GM23338 (cell line): Measurements from ENCODE around the gene CD19. TPM values are rescaled to one million over a fixed set of nuclear protein-coding genes. Genes with fewer than 3 reads are reported as not detected.

ENCODE experiments used
- ATAC-seq: fragments of 200-7000 bp; cut with Tn5 transposase; 3 replicates; pipeline ENCODE4 v1.9.1; 2020
- DNase-seq: peaks from one replicate; pipeline ENCODE4 v3.0.0-alpha.2; 2015; ENCODE audit warnings: low spot score
- H2AFZ ChIP-seq: fragments of 200-600 bp; sonication (generic); 2 replicates; pipeline ENCODE4 v1.8.0; 2016; ENCODE audit warnings: antibody characterized with exemption, mild to moderate bottlenecking, moderate library complexity
- H3F3A ChIP-seq: fragments of 200-600 bp; sonication (generic); replicated peaks from 2 replicates; pipeline ENCODE4 v1.8.0; 2017; ENCODE audit warnings: antibody characterized with exemption, mixed run types, low read depth
- H3K27ac ChIP-seq: fragments of 200-600 bp; sonication (generic); 2 replicates; pipeline ENCODE4 v1.6.1; 2016; ENCODE audit warnings: low read depth
- H3K27me3 ChIP-seq: fragments of 200-600 bp; sonication (generic); 2 replicates; pipeline ENCODE4 v1.8.0; 2016; ENCODE audit warnings: mild to moderate bottlenecking, mixed run types, moderate library complexity; ENCODE audit not compliant: insufficient read depth
- H3K36me3 ChIP-seq: fragments of 200-600 bp; sonication (generic); 2 replicates; pipeline ENCODE4 v1.8.0; 2016; ENCODE audit warnings: mild to moderate bottlenecking; ENCODE audit not compliant: insufficient read depth
- H3K4me1 ChIP-seq: fragments of 200-600 bp; sonication (generic); 2 replicates; pipeline ENCODE4 v1.8.0; 2016; ENCODE audit warnings: mild to moderate bottlenecking, moderate library complexity; ENCODE audit not compliant: insufficient read depth
- H3K4me2 ChIP-seq: fragments of 200-600 bp; sonication (generic); 2 replicates; pipeline ENCODE4 v1.7.1; 2017; ENCODE audit warnings: mixed run types
- H3K4me3 ChIP-seq: fragments of 200-600 bp; sonication (generic); 2 replicates; pipeline ENCODE4 v1.6.1; 2016; ENCODE audit warnings: mixed run types
- H3K79me2 ChIP-seq: fragments of 200-600 bp; sonication (generic); replicated peaks from 2 replicates; pipeline ENCODE4 v1.8.0; 2017; ENCODE audit warnings: mild to moderate bottlenecking; ENCODE audit not compliant: insufficient read depth
- H3K9me2 ChIP-seq: fragments of 200-600 bp; sonication (generic); 2 replicates; pipeline ENCODE4 v1.8.0; 2017; ENCODE audit not compliant: insufficient read depth
- H4K20me1 ChIP-seq: fragments of 200-600 bp; sonication (generic); replicated peaks from 2 replicates; pipeline ENCODE4 v1.8.0; 2017; ENCODE audit warnings: mild to moderate bottlenecking; ENCODE audit not compliant: insufficient read depth
- H3K27ac Mint-ChIP-seq: 2 replicates; pipeline ENCODE4 v1.8.0; 2020; ENCODE audit warnings: inconsistent platforms, mild to moderate bottlenecking, moderate library complexity, mixed read lengths
- H3K27me3 Mint-ChIP-seq: 3 replicates; pipeline ENCODE4 v1.8.0; 2022; ENCODE audit warnings: low read depth, mild to moderate bottlenecking, moderate library complexity, mixed read lengths, inconsistent platforms; ENCODE audit not compliant: insufficient read depth, poor library complexity
- H3K36me3 Mint-ChIP-seq: 3 replicates; pipeline ENCODE4 v1.8.0; 2021; ENCODE audit warnings: low read depth, mild to moderate bottlenecking, inconsistent platforms, moderate library complexity, mixed read lengths
- H3K4me1 Mint-ChIP-seq: 3 replicates; pipeline ENCODE4 v1.8.0; 2020; ENCODE audit warnings: mild to moderate bottlenecking, inconsistent platforms, mixed read lengths
- H3K4me3 Mint-ChIP-seq: 3 replicates; pipeline ENCODE4 v1.8.0; 2021; ENCODE audit warnings: moderate library complexity, mild to moderate bottlenecking, inconsistent platforms, mixed read lengths
- H3K9me3 Mint-ChIP-seq: 3 replicates; pipeline ENCODE4 v1.8.0; 2020; ENCODE audit warnings: moderate library complexity, mild to moderate bottlenecking, inconsistent platforms, mixed read lengths
- CTCF ChIP-seq, 2 experiments: fragments of 200-600 bp in 1 of 2; sonication (generic) in 1 of 2; conservative IDR thresholded peaks; 2 replicates each; pipeline versions ENCODE4 v1.5.1 to v1.6.1; 2016 to 2017; ENCODE audit warnings: antibody characterized with exemption in 2 of 2, low read depth in 2 of 2, mild to moderate bottlenecking in 2 of 2, moderate library complexity in 1 of 2
- ETS1 ChIP-seq: IDR thresholded peaks from 2 replicates; pipeline ENCODE4 v1.6.1; 2016; ENCODE audit warnings: antibody characterized with exemption
- EZH2phosphoT487 ChIP-seq: fragments of 200-600 bp; sonication (generic); IDR thresholded peaks from one replicate; pipeline ENCODE4 v1.8.1; 2018; ENCODE audit warnings: antibody characterized with exemption; ENCODE audit not compliant: unreplicated experiment
- JUNB ChIP-seq: IDR thresholded peaks from one replicate; pipeline ENCODE4 v1.6.1; 2016; ENCODE audit warnings: antibody characterized with exemption; ENCODE audit not compliant: unreplicated experiment
- POLR2AphosphoS5 ChIP-seq: IDR thresholded peaks from 2 replicates; pipeline ENCODE4 v1.6.1; 2016; ENCODE audit warnings: antibody characterized with exemption, low read depth
- REST ChIP-seq: IDR thresholded peaks from one replicate; pipeline ENCODE4 v1.6.1; 2018; ENCODE audit warnings: antibody characterized with exemption; ENCODE audit not compliant: unreplicated experiment
- ZNF114 ChIP-seq: fragments of 250-450 bp; sonication (Bioruptor Pico); IDR thresholded peaks from 2 replicates; pipeline ENCODE4 v1.5.0; 2020; ENCODE audit warnings: mild to moderate bottlenecking, moderate library complexity
- ZNF331 ChIP-seq: fragments of 250-450 bp; sonication (Bioruptor Pico); IDR thresholded peaks from 2 replicates; pipeline ENCODE4 v1.5.0; 2020; ENCODE audit warnings: low read depth, mild to moderate bottlenecking, moderate library complexity
- polyA plus RNA-seq: library from polyadenylated mRNA; unstranded; fragments of >200 nt; fragmentation: Nextera tagmentation; extraction: Ambion mirVana; gene quantifications from 2 replicates; pipeline ENCODE4 v1.2.1, GENCODE V29; 2016
- total RNA-seq: library from RNA; depleted of rRNA; stranded (reverse); fragments of >200 nt; shearing (Covaris generic); gene quantifications from 2 replicates; pipeline ENCODE4 v1.2.3, GENCODE V29; 2014

The CD19 gene
- total and polyA plus RNA-seq, 2 experiments from 2014 or later = 0.83 to 1.9 TPM

GRCh38 chr16:28883221-28883996, 48.4 kb upstream of the CD19 start (continued):
- TF ChIP-seq CTCF (conservative IDR thresholded peaks at IDR 0.05; ENCODE audit: low read depth in 2 of 2) (no peak), EZH2phosphoT487 (no peak), ZNF114 (CRISPR knock-in tag) (no peak), REST (no peak), POLR2AphosphoS5 (no peak), JUNB (no peak)

- H3K27ac Mint-ChIP-seq = no peak overlapping the region; the same call in 1 of the 2 replicates
- TF ChIP-seq ETS1 = no peak
- no peak for TF ChIP-seq ZNF331 (CRISPR knock-in tag)
- Histone ChIP-seq H3K79me2 (no peaks in the 10 kb centered on the region), H3K4me2 (peak overlapping the region; percentile 66; the same call in 1 of the 2 replicates), H3K9me2 (no peaks in the 10 kb centered on the region), H3K4me3 (no peak overlapping the region), H3K27me3 (peaks cover 18% of the 10 kb centered on the region; the same call in 1 of the 2 replicates), H3K4me1 (peaks cover 16% of the 10 kb centered on the region), H2AFZ (no peak overlapping the region; the same call in 1 of the 2 replicates), H3K27ac (no peak overlapping the region), H4K20me1 (no peaks in the 10 kb centered on the region), H3F3A (peaks cover 10% of the 10 kb centered on the region), H3K36me3 (no peaks in the 10 kb centered on the region)
- peaks cover 4% of the 10 kb centered on the region; the same call in 1 of the 3 replicates for H3K36me3 Mint-ChIP-seq
- peaks cover 23% of the 10 kb centered on the region for H3K27me3 Mint-ChIP-seq
- DNase-seq = no peak
- ATAC-seq = no peak
- H3K4me3 Mint-ChIP-seq = peak overlapping the region; percentile 34; the same call in 1 of the 3 replicates
- peaks cover 33% of the 10 kb centered on the region for H3K4me1 Mint-ChIP-seq
- H3K9me3 Mint-ChIP-seq = no peaks in the 10 kb centered on the region; the same call in 1 of the 3 replicates
These were observed 47.7 kb upstream of the CD19 start for GRCh38 chr16:28884045-28884444.
